Ascending aorta (tissue), 2 donors: ENCODE data around the gene TMEM229A. TPM values are rescaled to one million over a fixed set of nuclear protein-coding genes. Genes with fewer than 3 reads are reported as not detected.
"Not testable (repeated sequence)": the region's sequence is repeated elsewhere in the genome, so short reads cannot be mapped to it uniquely, and the experiment has no call there.

ENCODE experiments used
- DNase-seq, 2 donors: peaks; one replicate each; pipeline ENCODE4 v3.0.0-alpha.2; 2019; ENCODE audit warnings: low spot score in 2 of 2
- H3K27ac ChIP-seq, 2 donors: fragments of 200-600 bp; sonication (generic); one replicate each; pipeline ENCODE4 v1.5.1; 2016 to 2017; ENCODE audit warnings: mild to moderate bottlenecking in 1 of 2
- H3K27me3 ChIP-seq: fragments of 200-600 bp; sonication (generic); one replicate; pipeline ENCODE4 v1.5.1; 2017
- H3K36me3 ChIP-seq, 2 donors: fragments of 200-600 bp; sonication (generic); one replicate each; pipeline ENCODE4 v1.5.1; 2016
- H3K4me1 ChIP-seq, 2 donors: fragments of 200-600 bp; sonication (generic); one replicate each; pipeline ENCODE4 v1.5.1; 2016 to 2017; ENCODE audit warnings: mild to moderate bottlenecking in 1 of 2
- H3K4me3 ChIP-seq, 2 donors: fragments of 200-600 bp; sonication (generic); one replicate each; pipeline ENCODE4 v1.5.1; 2016 to 2017; ENCODE audit warnings: mild to moderate bottlenecking in 1 of 2
- H3K9me3 ChIP-seq, 2 donors: fragments of 200-600 bp; sonication (generic); one replicate each; pipeline ENCODE4 v1.5.1; 2016
- CTCF ChIP-seq, 3 experiments: fragments of 200-600 bp in 2 of 3; fragments of 450-650 bp in 1 of 3; sonication (generic) in 2 of 3; IDR thresholded peaks; one replicate each; pipeline ENCODE4 v1.5.1; 2016 to 2019; ENCODE audit warnings: antibody characterized with exemption in 3 of 3, mild to moderate bottlenecking in 1 of 3, moderate library complexity in 1 of 3
- intact Hi-C: fragments of 100-400 bp; cut with DNase I; formaldehyde crosslinking; loops from one replicate; pipeline ENCODE4 v1.15.1; 2023
- total RNA-seq: library from RNA; depleted of rRNA; stranded (reverse); fragments of >200 nt; gene quantifications from one replicate; pipeline ENCODE4 v1.1.0, GENCODE V29; 2016

Gene TMEM229A
- total RNA-seq, 1 donor from 2014 or later: not detected

DNA sequence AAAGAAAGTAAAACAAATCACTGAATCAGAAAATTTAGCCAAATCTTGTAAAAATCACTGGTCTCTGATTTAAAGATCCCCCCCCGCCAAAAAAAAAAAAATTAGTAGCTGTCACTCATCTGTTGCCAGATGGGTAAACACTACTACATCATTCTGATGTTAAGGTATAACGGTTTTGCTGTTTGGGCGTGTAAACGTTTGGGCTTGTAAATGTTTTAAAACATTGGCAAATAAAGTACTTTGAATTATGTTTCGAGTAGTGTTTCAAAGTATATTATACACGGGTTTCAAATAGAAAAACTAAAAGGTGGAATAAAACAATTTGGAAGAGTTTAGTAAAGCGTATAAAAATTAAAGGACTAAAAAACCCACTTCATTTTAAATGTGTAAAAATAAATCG, 1.5 kb downstream of the TMEM229A start:
- Histone ChIP-seq H3K4me3 (peak overlapping the region in 1 of 2 donors; percentile 72), H3K4me1 (peaks cover 5 to 8% of the 10 kb centered on the region in 2 donors), H3K27me3 (peaks cover 7% of the 10 kb centered on the region), H3K36me3 (no peaks in the 10 kb centered on the region), H3K27ac (no peak overlapping the region), H3K9me3 (no peaks in the 10 kb centered on the region)
- no peak for TF ChIP-seq CTCF (IDR thresholded peaks at IDR 0.05)
- intact Hi-C loops: no loop called here
- DNase-seq: no peak

GRCh38 chr7:124030964-124031363, 1.9 kb downstream of the TMEM229A start:
- TF ChIP-seq CTCF (IDR thresholded peaks at IDR 0.05): no peak
- H3K36me3 ChIP-seq: no peaks in the 10 kb centered on the region
- no peaks in the 10 kb centered on the region for H3K9me3 ChIP-seq
- intact Hi-C loops: no loop called here
- no peak overlapping the region for H3K4me3 ChIP-seq
- peaks cover 7% of the 10 kb centered on the region for H3K27me3 ChIP-seq
- no peak overlapping the region for H3K27ac ChIP-seq
- no peak for DNase-seq
- H3K4me1 ChIP-seq: peaks cover 5 to 8% of the 10 kb centered on the region in 2 donors

DNA sequence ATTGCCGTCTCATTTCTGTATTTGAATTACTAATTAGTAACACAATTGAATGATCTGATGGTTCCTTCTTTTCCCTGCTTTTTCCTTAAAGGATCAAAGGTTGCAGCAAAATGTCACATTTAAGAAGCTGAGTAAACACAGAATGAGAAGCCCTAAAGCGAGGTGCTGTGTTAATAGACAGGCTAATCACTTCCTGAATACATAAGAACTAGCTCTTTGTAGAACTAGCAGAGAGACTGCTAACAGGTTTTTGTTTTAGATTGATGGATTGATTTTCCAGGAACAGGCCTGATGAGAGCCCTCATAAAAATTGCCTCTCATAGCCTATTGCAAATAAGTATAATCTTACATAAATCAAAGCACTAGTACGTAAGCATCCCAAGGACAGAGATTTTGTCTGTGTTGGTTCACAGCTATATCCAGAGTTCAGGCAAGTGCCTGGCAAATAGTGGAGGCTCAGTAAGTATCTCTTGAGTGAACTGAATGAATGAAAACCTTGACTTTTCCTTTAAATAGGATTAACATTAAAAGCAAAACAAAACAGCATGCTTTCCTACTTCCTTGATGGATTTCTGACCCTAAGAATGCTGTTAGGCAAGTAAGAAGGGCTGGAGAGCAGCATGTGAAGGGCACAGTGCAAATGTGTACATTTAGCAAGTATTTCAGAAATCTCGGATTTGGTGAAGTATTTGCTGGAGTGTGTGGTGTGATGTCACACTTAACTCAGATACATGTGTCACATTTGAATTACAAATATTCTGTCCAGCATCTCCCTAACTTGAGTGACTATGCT, 3.3 kb downstream of the TMEM229A start:
- intact Hi-C loops: no loop called here
- Histone ChIP-seq H3K27me3 (peaks cover 7% of the 10 kb centered on the region), H3K9me3 (no peaks in the 10 kb centered on the region), H3K27ac (no peak overlapping the region), H3K36me3 (no peaks in the 10 kb centered on the region), H3K4me1 (peaks cover 5 to 8% of the 10 kb centered on the region in 2 donors), H3K4me3 (no peak overlapping the region)
- no peak for TF ChIP-seq CTCF (IDR thresholded peaks at IDR 0.05)
- no peak for DNase-seq

- Histone ChIP-seq H3K9me3 (no peaks in the 10 kb centered on the region), H3K4me3 (no peak overlapping the region), H3K27ac (no peak overlapping the region), H3K4me1 (peaks cover 1 to 5% of the 10 kb centered on the region in 2 donors), H3K36me3 (no peaks in the 10 kb centered on the region), H3K27me3 (peaks cover 4% of the 10 kb centered on the region)
- DNase-seq: no peak
- TF ChIP-seq CTCF (IDR thresholded peaks at IDR 0.05): no peak
- intact Hi-C loops: no loop called here
These were observed 5.6 kb downstream of the TMEM229A start for GRCh38 chr7:124027236-124027635.

DNA sequence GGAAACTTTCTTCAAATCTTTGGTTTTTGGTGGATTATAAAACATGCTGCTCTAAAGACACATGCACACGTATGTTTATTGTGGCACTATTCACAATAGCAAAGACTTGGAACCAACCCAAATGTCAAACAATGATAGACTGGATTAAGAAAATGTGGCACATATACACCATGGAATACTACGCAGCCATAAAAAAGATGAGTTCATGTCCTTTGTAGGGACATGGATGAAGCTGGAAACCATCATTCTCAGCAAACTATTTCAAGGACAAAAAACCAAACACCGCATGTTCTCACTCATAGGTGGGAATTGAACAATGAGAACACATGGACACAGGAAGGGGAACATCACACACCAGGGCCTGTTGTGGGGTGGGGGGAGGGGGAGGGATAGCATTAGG, 8.5 kb downstream of the TMEM229A start:
- H3K27ac ChIP-seq, DNase-seq, H3K4me3 ChIP-seq, H3K4me1 ChIP-seq, H3K27me3 ChIP-seq, H3K36me3 ChIP-seq, intact Hi-C loops, H3K9me3 ChIP-seq: not testable (repeated sequence)

- no peak for TF ChIP-seq CTCF (IDR thresholded peaks at IDR 0.05)
- intact Hi-C loops: no loop called here
- Histone ChIP-seq H3K4me3 (no peak overlapping the region), H3K9me3 (no peaks in the 10 kb centered on the region), H3K27me3 (no peaks in the 10 kb centered on the region), H3K27ac (no peak overlapping the region), H3K4me1 (no peaks in the 10 kb centered on the region), H3K36me3 (no peaks in the 10 kb centered on the region)
- DNase-seq: no peak
These were observed 10.3 kb downstream of the TMEM229A start for GRCh38 chr7:124022551-124022950.
